Trophoblast cell (in vitro differentiated cells and primary cell): Measurements from ENCODE around the gene RBCK1.
A peak's percentile ranks its signal among the peaks of the same experiment; 100 is the strongest.

Source experiments
- DNase-seq, 2 donors: peaks; one replicate each; pipeline ENCODE4 v3.0.0-alpha.2; 2016
- H2AFZ ChIP-seq: 2 replicates; pipeline ENCODE4 v1.6.1; 2013; ENCODE audit warnings: low read length, moderate library complexity, mild to moderate bottlenecking; ENCODE audit not compliant: insufficient read depth, poor library complexity
- H2AK5ac ChIP-seq: 2 replicates; pipeline ENCODE4 v1.6.1; 2013; ENCODE audit warnings: mild to moderate bottlenecking, low read length
- H2BK120ac ChIP-seq: 2 replicates; pipeline ENCODE4 v1.6.1; 2013; ENCODE audit warnings: low read length, mild to moderate bottlenecking, moderate library complexity; ENCODE audit not compliant: insufficient read depth, poor library complexity
- H2BK12ac ChIP-seq: 2 replicates; pipeline ENCODE4 v1.6.1; 2013; ENCODE audit warnings: mild to moderate bottlenecking, low read length, moderate library complexity
- H2BK5ac ChIP-seq: 2 replicates; pipeline ENCODE4 v1.6.1; 2013; ENCODE audit warnings: low read length, low read depth, moderate library complexity, mild to moderate bottlenecking; ENCODE audit not compliant: poor library complexity
- H3K14ac ChIP-seq: 2 replicates; pipeline ENCODE4 v1.6.1; 2013; ENCODE audit warnings: mild to moderate bottlenecking, low read length
- H3K18ac ChIP-seq: 2 replicates; pipeline ENCODE4 v1.6.1; 2013; ENCODE audit warnings: mild to moderate bottlenecking, low read length
- H3K23ac ChIP-seq: 2 replicates; pipeline ENCODE4 v1.6.1; 2013; ENCODE audit warnings: low read length
- H3K27ac ChIP-seq: 2 replicates; pipeline ENCODE4 v1.5.1; 2013; ENCODE audit warnings: low read depth, mild to moderate bottlenecking, inconsistent platforms, low read length, moderate library complexity
- H3K27me3 ChIP-seq: 2 replicates; pipeline ENCODE4 v1.6.1; 2013; ENCODE audit warnings: inconsistent platforms, mild to moderate bottlenecking, low read length, moderate library complexity; ENCODE audit not compliant: insufficient read depth
- H3K36me3 ChIP-seq, 2 experiments: 1 replicate in 1 of 2; 2 replicates in 1 of 2; pipeline ENCODE4 v1.6.1; 2013; ENCODE audit warnings: low read length in 2 of 2, mild to moderate bottlenecking in 2 of 2, moderate library complexity in 1 of 2; ENCODE audit not compliant: insufficient read depth in 2 of 2, control insufficient read depth in 1 of 2
- H3K4ac ChIP-seq: 2 replicates; pipeline ENCODE4 v1.6.1; 2013; ENCODE audit warnings: low read depth, mild to moderate bottlenecking, low read length, moderate library complexity
- H3K4me1 ChIP-seq, 2 experiments: 1 replicate in 1 of 2; 2 replicates in 1 of 2; pipeline ENCODE4 v1.6.1; 2013; ENCODE audit warnings: low read length in 2 of 2, mild to moderate bottlenecking in 2 of 2, moderate library complexity in 1 of 2; ENCODE audit not compliant: insufficient read depth in 2 of 2, control insufficient read depth in 1 of 2
- H3K4me2 ChIP-seq: 2 replicates; pipeline ENCODE4 v1.6.1; 2013; ENCODE audit warnings: inconsistent platforms, mild to moderate bottlenecking, low read length, moderate library complexity
- H3K4me3 ChIP-seq: 2 replicates; pipeline ENCODE4 v1.5.1; 2013; ENCODE audit warnings: mild to moderate bottlenecking, low read depth, low read length, inconsistent platforms
- H3K79me1 ChIP-seq: one replicate; pipeline ENCODE4 v1.6.1; 2013; ENCODE audit warnings: low read length
- H3K79me2 ChIP-seq: 2 replicates; pipeline ENCODE4 v1.6.1; 2013; ENCODE audit warnings: low read length, mild to moderate bottlenecking; ENCODE audit not compliant: control insufficient read depth, insufficient read depth, poor library complexity
- H3K9ac ChIP-seq: 2 replicates; pipeline ENCODE4 v1.6.1; 2013; ENCODE audit warnings: mild to moderate bottlenecking, low read length
- H3K9me3 ChIP-seq: 2 replicates; pipeline ENCODE4 v1.6.1; 2013; ENCODE audit warnings: low read depth, mild to moderate bottlenecking, control low read depth, inconsistent platforms, low read length; ENCODE audit not compliant: insufficient read depth
- H4K12ac ChIP-seq: 2 replicates; pipeline ENCODE4 v1.6.1; 2013; ENCODE audit warnings: low read depth, mild to moderate bottlenecking, low read length, moderate library complexity
- H4K8ac ChIP-seq: 2 replicates; pipeline ENCODE4 v1.6.1; 2013; ENCODE audit warnings: low read depth, mild to moderate bottlenecking, low read length, moderate library complexity
- H4K91ac ChIP-seq: one replicate; pipeline ENCODE4 v1.6.1; 2013; ENCODE audit warnings: low read depth, mild to moderate bottlenecking, low read length, moderate library complexity
- WGBS: extraction: QIAGEN DNeasy Blood & Tissue Kit; methylation state at CpG from one replicate; pipeline ENCODE4 v1.1.7; 2013; ENCODE audit warnings: missing lambda C conversion rate; ENCODE audit not compliant: insufficient read length, insufficient coverage; ENCODE audit errors: extremely low coverage; 5-methylcytosine and 5-hydroxymethylcytosine counted together

Gene RBCK1

DNA sequence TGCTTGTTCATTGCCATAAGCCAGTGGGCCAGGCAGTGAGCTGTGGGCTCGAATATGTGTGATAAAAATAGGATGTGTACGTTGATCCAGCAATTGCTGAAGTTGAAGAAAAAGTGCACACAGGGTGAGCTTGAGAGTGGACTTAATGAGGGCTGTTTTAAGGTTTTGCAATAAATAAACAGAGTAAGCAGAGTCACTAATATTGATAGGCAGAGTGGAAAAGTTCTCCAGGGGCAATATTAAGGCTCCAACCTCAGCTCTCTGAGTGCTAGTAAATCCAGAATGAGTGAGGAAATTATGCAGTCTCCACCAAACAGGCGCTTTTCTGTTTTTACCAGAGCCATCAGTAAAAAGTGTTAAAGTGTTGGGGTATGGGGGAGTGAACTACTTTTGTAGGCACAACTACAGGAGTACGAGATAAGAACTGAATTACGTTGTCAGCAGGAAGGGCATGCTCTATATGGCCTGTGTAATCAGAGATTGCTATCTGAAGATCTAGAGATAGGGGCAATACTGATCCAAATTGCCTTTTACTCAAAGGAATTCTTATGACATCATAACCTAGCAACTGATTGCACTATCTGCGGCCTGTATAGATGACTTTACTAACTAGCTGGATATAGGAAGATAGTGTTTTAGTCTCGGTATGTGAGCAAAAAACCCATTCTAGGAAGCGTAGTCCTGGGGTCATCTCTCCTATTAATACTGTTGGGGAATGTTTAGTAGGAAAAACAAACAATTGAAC lies 61.8 kb downstream of the RBCK1 start:
- no peak overlapping the region for H2BK120ac ChIP-seq
- no peaks in the 10 kb centered on the region for H3K27me3 ChIP-seq
- no peaks in the 10 kb centered on the region for H3K79me2 ChIP-seq
- DNase-seq, result peak; percentile 51 to 97
- no peak overlapping the region for H2BK12ac ChIP-seq
- H3K23ac ChIP-seq, result no peak overlapping the region
- no peak overlapping the region for H3K14ac ChIP-seq
- no peak overlapping the region for H4K91ac ChIP-seq
- no peak overlapping the region for H4K12ac ChIP-seq
- H3K9me3 ChIP-seq, result peaks cover 13% of the 10 kb centered on the region
- H3K27ac ChIP-seq, result no peak overlapping the region
- WGBS, result no CpG with 5 or more reads among the region's 8 CpGs
- no peak overlapping the region for H2AK5ac ChIP-seq
- H3K4me2 ChIP-seq, result no peak overlapping the region
- H3K4ac ChIP-seq, result no peak overlapping the region
- H3K79me1 ChIP-seq, result no peaks in the 10 kb centered on the region
- H2AFZ ChIP-seq, result no peak overlapping the region
- H3K9ac ChIP-seq, result no peak overlapping the region
- H3K4me1 ChIP-seq, result no peaks in the 10 kb centered on the region
- H4K8ac ChIP-seq, result no peak overlapping the region
- no peak overlapping the region for H3K18ac ChIP-seq
- no peak overlapping the region for H3K4me3 ChIP-seq
- H3K36me3 ChIP-seq, result peaks cover 5 to 9% of the 10 kb centered on the region in 2 experiments
- H2BK5ac ChIP-seq, result no peak overlapping the region

GRCh38 chr20:472137-472846 lies 64.2 kb downstream of the RBCK1 start:
- Histone ChIP-seq H3K27me3 (no peaks in the 10 kb centered on the region), H3K27ac (no peak overlapping the region), H3K4me3 (no peak overlapping the region), H3K4me1 (no peaks in the 10 kb centered on the region), H3K9ac (no peak overlapping the region), H2BK120ac (no peak overlapping the region), H3K4me2 (no peak overlapping the region), H3K14ac (no peak overlapping the region), H3K4ac (no peak overlapping the region), H3K18ac (no peak overlapping the region), H2BK12ac (no peak overlapping the region), H2AFZ (no peak overlapping the region), H3K79me2 (no peaks in the 10 kb centered on the region), H2AK5ac (no peak overlapping the region), H2BK5ac (no peak overlapping the region), H4K91ac (no peak overlapping the region), H3K36me3 (peaks cover 10 to 20% of the 10 kb centered on the region in 2 experiments), H4K8ac (no peak overlapping the region), H3K9me3 (peaks cover 13% of the 10 kb centered on the region), H3K79me1 (no peaks in the 10 kb centered on the region), H4K12ac (no peak overlapping the region), H3K23ac (no peak overlapping the region)
- no peak for DNase-seq
- WGBS, result no CpG with 5 or more reads among the region's 9 CpGs

GRCh38 chr20:472889-473292 lies 64.8 kb downstream of the RBCK1 start:
- Histone ChIP-seq H3K18ac (no peak overlapping the region), H3K79me2 (no peaks in the 10 kb centered on the region), H3K9me3 (peaks cover 9% of the 10 kb centered on the region), H2BK120ac (no peak overlapping the region), H3K14ac (no peak overlapping the region), H3K4me2 (no peak overlapping the region), H4K91ac (no peak overlapping the region), H3K9ac (no peak overlapping the region), H3K23ac (no peak overlapping the region), H2AK5ac (no peak overlapping the region), H4K12ac (no peak overlapping the region), H3K79me1 (no peaks in the 10 kb centered on the region), H3K4me3 (no peak overlapping the region), H3K27me3 (no peaks in the 10 kb centered on the region), H3K4ac (no peak overlapping the region), H3K4me1 (no peaks in the 10 kb centered on the region), H2AFZ (no peak overlapping the region), H2BK12ac (no peak overlapping the region), H3K27ac (no peak overlapping the region), H4K8ac (no peak overlapping the region), H2BK5ac (no peak overlapping the region), H3K36me3 (peaks cover 10 to 23% of the 10 kb centered on the region in 2 experiments)
- no CpG with 5 or more reads among the region's 1 CpG for WGBS
- no peak for DNase-seq

GRCh38 chr20:474581-474980 lies 66.5 kb downstream of the RBCK1 start:
- H2AK5ac ChIP-seq, result no peak overlapping the region
- H3K79me2 ChIP-seq, result no peaks in the 10 kb centered on the region
- no peaks in the 10 kb centered on the region for H3K79me1 ChIP-seq
- H3K4me3 ChIP-seq, result no peak overlapping the region
- H4K91ac ChIP-seq, result no peak overlapping the region
- H3K23ac ChIP-seq, result no peak overlapping the region
- whole genome bisulfite sequencing, result no CpG with 5 or more reads among the region's 2 CpGs
- no peak overlapping the region for H3K4ac ChIP-seq
- no peak overlapping the region for H3K9ac ChIP-seq
- H3K4me2 ChIP-seq, result no peak overlapping the region
- DNase-seq, result peak in 1 of 2 donors; percentile 66
- no peak overlapping the region for H4K12ac ChIP-seq
- H3K27me3 ChIP-seq, result no peaks in the 10 kb centered on the region
- no peaks in the 10 kb centered on the region for H3K4me1 ChIP-seq
- H2BK120ac ChIP-seq, result no peak overlapping the region
- peaks cover 6% of the 10 kb centered on the region for H3K9me3 ChIP-seq
- no peak overlapping the region for H3K27ac ChIP-seq
- H4K8ac ChIP-seq, result no peak overlapping the region
- H2BK12ac ChIP-seq, result no peak overlapping the region
- H3K18ac ChIP-seq, result no peak overlapping the region
- H2BK5ac ChIP-seq, result no peak overlapping the region
- peaks cover 10 to 28% of the 10 kb centered on the region in 2 experiments for H3K36me3 ChIP-seq
- H3K14ac ChIP-seq, result no peak overlapping the region
- H2AFZ ChIP-seq, result no peak overlapping the region
